ENCODE measurements around the gene RUFY1.
"Not testable (repeated sequence)": the region's sequence is repeated elsewhere in the genome, so short reads cannot be mapped to it uniquely, and the experiment has no call there.

RUFY1 gene

GRCh38 chr5:179542170-179542569, 8.2 kb upstream of the RUFY1 start:
- DNase-seq = no peak

GRCh38 chr5:179543275-179543674, 7.1 kb upstream of the RUFY1 start:
- DNase-seq = not testable (repeated sequence)

GRCh38 chr5:179553006-179553405, 2.7 kb downstream of the RUFY1 start:
- DNase-seq = no peak

- DNase-seq = no peak
These were observed 3.5 kb downstream of the RUFY1 start for GRCh38 chr5:179553875-179554274.

- no peak for DNase-seq
These were observed 4.6 kb downstream of the RUFY1 start for GRCh38 chr5:179554981-179555380.

GRCh38 chr5:179558261-179558799, 8.0 kb downstream of the RUFY1 start:
- DNase-seq = not testable (repeated sequence)

GRCh38 chr5:179558932-179559283, 8.6 kb downstream of the RUFY1 start:
- peak; percentile 10 for DNase-seq

GRCh38 chr5:179559284-179560252, 9.2 kb downstream of the RUFY1 start:
- DNase-seq = peak; percentile 94

- DNase-seq = no peak
These were observed 14.2 kb downstream of the RUFY1 start for GRCh38 chr5:179564526-179564925.

- no peak for DNase-seq
These were observed 18.4 kb downstream of the RUFY1 start for GRCh38 chr5:179568721-179569120.

GRCh38 chr5:179572386-179572785, 22.0 kb downstream of the RUFY1 start:
- DNase-seq = no peak

- DNase-seq = no peak
These were observed 27.1 kb downstream of the RUFY1 start for GRCh38 chr5:179577286-179577960.

GRCh38 chr5:179585941-179586401, 35.6 kb downstream of the RUFY1 start:
- no peak for DNase-seq

- no peak for DNase-seq
These were observed 37.8 kb downstream of the RUFY1 start for GRCh38 chr5:179588166-179588565.

- DNase-seq = no peak
These were observed 45.6 kb downstream of the RUFY1 start for GRCh38 chr5:179595916-179596315.

GRCh38 chr5:179596421-179596820, 46.1 kb downstream of the RUFY1 start:
- DNase-seq = no peak

- no peak for DNase-seq
These were observed 48.7 kb downstream of the RUFY1 start for GRCh38 chr5:179599100-179599499.

- no peak for DNase-seq
These were observed 49.2 kb downstream of the RUFY1 start for GRCh38 chr5:179599566-179599965.

GRCh38 chr5:179599973-179600372, 49.6 kb downstream of the RUFY1 start:
- no peak for DNase-seq

GRCh38 chr5:179601871-179602625, 51.7 kb downstream of the RUFY1 start:
- DNase-seq = no peak

- no peak for DNase-seq
These were observed 53.0 kb downstream of the RUFY1 start for GRCh38 chr5:179603308-179603707.

- DNase-seq = no peak
These were observed 54.9 kb downstream of the RUFY1 start for GRCh38 chr5:179605026-179605833.

Measured in CD4-positive, alpha-beta T cell treated with Interleukin-21 for 1 hour (primary cell).